NB4 (cell line): ENCODE results near the gene BRINP1.

Experiments used
- DNase-seq: peaks from one replicate; pipeline ENCODE4 v3.0.0; 2010; ENCODE audit warnings: low read depth
- H3K4me3 ChIP-seq: one replicate; pipeline ENCODE4 v1.5.1; 2011; ENCODE audit warnings: mild to moderate bottlenecking, low read depth, low read length, moderate library complexity
- MYC ChIP-seq: IDR thresholded peaks from 2 replicates; pipeline ENCODE4 v1.6.1; 2011; ENCODE audit warnings: low read depth, low read length
- POLR2A ChIP-seq: IDR thresholded peaks from 2 replicates; pipeline ENCODE4 v1.6.1; 2011; ENCODE audit warnings: mild to moderate bottlenecking; ENCODE audit not compliant: insufficient read length; ENCODE audit errors: extremely low read depth
- TF ChIP-seq, protein P1 (sequence below): IDR thresholded peaks from 2 replicates; pipeline ENCODE4 v1.6.1; 2011; ENCODE audit warnings: low read depth, low read length
- TF ChIP-seq, protein P2 (sequence below): IDR thresholded peaks from one replicate; pipeline ENCODE4 v1.5.1; 2012; ENCODE audit warnings: low read depth, low read length

BRINP1 gene

DNA sequence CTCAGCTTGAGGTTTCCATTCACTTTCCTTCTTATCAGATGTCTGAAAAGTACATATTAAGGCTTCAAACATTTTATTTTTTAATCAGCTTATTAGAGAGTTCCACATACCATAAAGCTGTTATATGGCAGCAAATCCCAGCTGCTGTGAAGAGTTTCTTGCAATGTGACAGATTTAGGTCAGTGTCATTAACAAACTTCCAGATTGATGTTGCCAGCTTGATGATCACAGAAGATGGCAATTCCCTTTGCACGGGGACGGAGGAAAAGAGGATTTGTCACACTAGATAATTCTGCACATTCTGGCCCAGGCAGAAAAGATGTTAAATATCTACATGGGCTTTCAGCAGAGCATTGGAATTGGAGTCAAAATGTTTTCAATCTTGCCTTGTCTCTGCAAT is 215.8 kb downstream of the BRINP1 start:
- no peak for TF ChIP-seq POLR2A
- TF ChIP-seq MYC: no peak
- TF ChIP-seq, protein P1, sequence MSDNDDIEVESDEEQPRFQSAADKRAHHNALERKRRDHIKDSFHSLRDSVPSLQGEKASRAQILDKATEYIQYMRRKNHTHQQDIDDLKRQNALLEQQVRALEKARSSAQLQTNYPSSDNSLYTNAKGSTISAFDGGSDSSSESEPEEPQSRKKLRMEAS: no peak
- TF ChIP-seq, protein P2, sequence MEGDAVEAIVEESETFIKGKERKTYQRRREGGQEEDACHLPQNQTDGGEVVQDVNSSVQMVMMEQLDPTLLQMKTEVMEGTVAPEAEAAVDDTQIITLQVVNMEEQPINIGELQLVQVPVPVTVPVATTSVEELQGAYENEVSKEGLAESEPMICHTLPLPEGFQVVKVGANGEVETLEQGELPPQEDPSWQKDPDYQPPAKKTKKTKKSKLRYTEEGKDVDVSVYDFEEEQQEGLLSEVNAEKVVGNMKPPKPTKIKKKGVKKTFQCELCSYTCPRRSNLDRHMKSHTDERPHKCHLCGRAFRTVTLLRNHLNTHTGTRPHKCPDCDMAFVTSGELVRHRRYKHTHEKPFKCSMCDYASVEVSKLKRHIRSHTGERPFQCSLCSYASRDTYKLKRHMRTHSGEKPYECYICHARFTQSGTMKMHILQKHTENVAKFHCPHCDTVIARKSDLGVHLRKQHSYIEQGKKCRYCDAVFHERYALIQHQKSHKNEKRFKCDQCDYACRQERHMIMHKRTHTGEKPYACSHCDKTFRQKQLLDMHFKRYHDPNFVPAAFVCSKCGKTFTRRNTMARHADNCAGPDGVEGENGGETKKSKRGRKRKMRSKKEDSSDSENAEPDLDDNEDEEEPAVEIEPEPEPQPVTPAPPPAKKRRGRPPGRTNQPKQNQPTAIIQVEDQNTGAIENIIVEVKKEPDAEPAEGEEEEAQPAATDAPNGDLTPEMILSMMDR: no peak
- no peak overlapping the region for H3K4me3 ChIP-seq
- no peak for DNase-seq

DNA sequence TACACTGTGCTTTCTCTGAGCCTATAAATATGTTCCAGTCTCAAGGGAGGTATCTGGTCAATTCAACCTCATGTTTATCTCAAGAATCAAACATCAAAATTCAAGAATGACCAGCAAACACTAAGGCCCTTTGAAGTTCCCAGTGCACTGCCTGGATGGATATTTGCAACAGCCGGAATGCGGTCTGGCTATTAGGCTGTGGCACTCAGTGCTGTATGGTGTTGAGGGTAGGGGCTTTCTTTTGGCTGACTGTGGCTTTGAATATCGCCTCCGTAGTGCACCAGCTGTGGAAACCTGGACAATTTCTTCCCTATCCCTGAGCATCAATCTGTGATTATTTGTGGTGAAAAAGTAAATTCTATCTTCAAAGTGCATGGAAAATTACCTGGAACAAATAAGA is 220.4 kb downstream of the BRINP1 start:
- TF ChIP-seq MYC: no peak
- TF ChIP-seq POLR2A: no peak
- TF ChIP-seq, protein P2: no peak
- TF ChIP-seq, protein P1: no peak
- H3K4me3 ChIP-seq: no peak overlapping the region
- no peak for DNase-seq

DNA sequence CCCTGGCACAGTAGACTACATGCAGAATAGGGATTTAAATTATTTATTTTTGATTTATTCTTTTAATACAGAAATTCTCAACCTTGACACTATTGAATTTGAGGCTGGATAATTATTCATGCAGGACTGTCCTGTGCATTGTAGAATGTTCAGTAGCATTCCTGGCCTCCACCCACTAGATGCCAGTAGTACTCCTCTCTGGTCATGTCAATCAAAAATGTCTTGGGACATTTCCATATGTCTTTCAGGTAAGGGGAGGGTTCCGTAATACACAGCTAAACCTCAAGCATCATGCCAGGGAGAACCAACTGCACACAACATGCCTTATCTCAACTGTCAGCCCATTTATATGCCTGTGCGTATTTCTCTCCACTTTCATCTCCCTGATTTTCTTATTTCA is 231.8 kb downstream of the BRINP1 start:
- DNase-seq: no peak
- TF ChIP-seq, protein P1: no peak
- no peak for TF ChIP-seq POLR2A
- no peak for TF ChIP-seq MYC
- TF ChIP-seq, protein P2: no peak
- no peak overlapping the region for H3K4me3 ChIP-seq

DNA sequence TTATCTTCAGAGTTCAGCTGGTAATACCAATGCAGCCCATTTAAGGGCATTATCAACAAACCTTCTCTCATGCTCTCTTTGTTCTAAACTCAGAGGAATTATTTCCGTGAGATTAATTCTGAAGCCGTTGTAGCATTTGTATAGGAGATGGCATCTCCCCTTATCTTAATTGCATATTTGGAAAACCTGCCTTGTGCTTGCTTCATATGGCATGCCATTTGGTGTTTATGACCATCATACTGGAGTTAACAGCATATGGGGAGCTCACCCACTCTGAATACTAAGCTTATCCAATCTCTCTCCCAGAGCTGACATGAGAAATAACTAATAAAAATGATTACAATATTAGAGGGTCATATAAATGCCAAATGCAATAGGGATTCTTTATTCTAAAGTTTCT is 243.2 kb downstream of the BRINP1 start:
- no peak overlapping the region for H3K4me3 ChIP-seq
- no peak for DNase-seq
- TF ChIP-seq POLR2A (no peak), MYC (no peak)
- TF ChIP-seq, protein P1: no peak
- TF ChIP-seq, protein P2: no peak

DNA sequence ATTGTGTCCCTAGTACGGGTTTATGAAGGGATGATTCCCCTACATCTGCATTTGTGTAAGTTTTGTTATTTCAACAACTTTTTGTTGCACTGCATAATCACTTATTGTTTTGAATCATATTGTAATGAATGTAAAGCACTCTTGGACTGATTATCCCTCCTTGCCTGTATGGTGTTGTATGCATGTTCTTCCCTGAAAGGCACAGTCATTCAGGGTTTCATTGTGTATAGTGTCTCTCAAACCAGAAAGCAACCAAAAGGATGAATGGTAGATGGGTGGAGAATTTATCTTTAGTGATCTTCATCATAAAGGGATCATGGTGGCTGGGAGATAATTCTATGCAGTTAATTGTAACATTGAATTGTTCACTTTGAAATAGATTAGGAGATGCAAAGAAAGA is 247.3 kb downstream of the BRINP1 start:
- TF ChIP-seq, protein P1: no peak
- TF ChIP-seq MYC: no peak
- TF ChIP-seq, protein P2: no peak
- no peak for TF ChIP-seq POLR2A
- H3K4me3 ChIP-seq: no peak overlapping the region
- DNase-seq: no peak

DNA sequence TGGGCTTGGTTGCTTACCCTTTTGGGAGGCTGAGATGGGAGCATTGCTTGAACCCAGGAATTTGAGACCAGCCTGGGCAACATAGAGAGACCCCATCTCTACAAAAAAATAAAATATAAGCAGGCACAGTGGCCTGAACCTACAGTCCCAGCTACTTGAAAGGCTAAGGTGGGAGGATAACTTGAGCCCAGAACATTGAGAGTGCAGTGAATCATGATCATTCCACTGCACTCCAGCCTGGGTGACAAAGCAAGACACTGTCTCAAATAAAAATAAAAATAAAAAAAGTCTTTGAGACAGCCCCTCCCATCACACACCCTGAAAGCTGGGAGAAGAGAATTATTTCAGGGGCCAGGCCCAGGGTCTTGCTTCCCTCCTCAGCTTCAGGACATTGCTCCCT is 251.8 kb downstream of the BRINP1 start:
- no peak for DNase-seq
- TF ChIP-seq MYC: no peak
- TF ChIP-seq POLR2A: no peak
- TF ChIP-seq, protein P2: no peak
- TF ChIP-seq, protein P1: no peak
- H3K4me3 ChIP-seq: no peak overlapping the region
